GM21423 (cell line): ENCODE data around the gene RNASEH2B.
A peak's percentile ranks its signal among the peaks of the same experiment; 100 is the strongest.

Source experiments
- ATAC-seq: cut with Tn5 transposase; IDR thresholded peaks from one replicate; pipeline ENCODE4 v1.9.1; 2021; ENCODE audit warnings: mild to moderate bottlenecking, moderate library complexity; ENCODE audit not compliant: unreplicated experiment

RNASEH2B gene

DNA sequence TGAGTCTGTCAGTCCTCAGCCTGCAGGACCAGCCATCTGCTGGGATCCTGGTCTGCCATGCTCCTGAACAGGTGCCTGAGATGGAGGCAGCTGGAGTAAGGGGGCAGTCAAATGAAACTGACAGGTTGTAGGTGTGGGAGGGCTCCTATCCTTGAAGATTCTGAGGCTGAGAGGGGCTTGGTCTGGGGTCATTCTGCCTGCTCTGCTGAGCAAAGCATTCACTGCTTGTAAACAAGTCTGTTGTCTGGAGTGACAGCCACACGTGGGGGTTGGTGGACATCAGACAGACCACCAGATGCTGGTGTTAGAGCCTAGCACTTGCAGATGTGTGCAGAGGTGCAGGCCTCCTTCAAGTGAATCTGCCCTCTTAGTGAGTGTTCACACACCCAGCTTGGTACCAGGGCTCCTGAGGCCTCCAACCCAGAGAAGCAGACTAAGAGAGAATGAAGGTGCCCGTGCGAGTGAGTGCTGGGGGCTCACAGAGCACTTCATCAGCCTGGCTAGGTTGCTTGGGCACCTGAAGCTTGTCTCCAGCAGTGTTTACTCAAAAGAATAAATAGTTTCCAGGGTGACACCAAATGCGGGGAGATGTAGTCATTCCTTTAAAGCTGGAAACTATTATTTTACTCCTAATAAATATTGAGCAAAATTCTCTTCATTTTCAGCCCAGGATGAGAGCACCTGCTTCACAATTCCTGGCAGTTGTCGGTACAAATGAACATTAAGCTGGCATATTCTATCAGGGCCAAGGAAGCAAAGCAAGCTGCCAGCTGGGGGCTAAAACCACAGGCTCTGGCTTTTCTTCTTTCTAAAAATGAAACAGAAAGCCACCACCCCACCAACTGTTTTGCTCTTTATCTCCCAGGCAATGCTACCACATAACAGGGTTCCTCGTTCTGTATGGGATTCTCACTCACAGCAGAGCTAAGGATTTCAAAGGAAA, 82.3 kb downstream of the RNASEH2B start:
- peak; percentile 81 for ATAC-seq

DNA sequence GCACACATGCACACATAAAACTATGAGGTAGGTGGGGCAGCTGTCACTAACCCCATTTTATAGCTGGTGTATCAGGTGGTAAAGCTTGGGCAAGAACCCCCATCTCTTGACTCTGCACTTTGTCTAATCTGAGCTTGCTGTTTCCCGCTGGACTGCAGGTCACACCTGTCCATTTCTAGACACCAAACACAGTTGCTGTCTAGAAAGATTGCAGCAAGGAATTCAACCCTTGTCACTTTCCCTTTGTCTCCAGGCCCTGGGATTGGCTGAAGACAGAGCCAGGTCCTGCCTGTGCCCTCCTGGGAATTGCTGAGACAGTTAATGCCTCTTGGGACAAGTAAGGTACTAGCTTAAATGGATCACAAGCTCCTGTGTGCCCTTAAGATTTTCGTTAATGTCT, 83.8 kb downstream of the RNASEH2B start:
- no peak for ATAC-seq

DNA sequence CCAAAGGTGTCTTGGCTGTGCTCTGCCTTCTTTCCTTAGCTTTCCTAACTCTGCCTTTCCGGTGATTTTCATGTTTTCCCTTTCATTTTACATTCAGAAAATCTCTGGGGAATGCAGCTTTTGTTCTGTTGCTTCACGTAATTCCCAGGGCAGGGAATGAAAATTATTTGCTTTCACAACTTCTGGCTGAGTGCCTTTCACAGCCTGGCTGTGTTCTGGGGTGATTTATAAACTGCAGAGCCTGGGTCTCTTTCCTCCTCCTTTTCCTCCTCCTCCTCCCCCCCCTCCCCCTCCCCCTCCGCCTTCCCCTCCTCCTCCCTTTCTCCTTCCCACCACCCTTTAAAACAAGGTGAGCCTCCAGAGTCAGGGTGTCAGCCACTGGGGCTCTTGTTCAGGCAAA, 84.3 kb downstream of the RNASEH2B start:
- ATAC-seq = no peak

DNA sequence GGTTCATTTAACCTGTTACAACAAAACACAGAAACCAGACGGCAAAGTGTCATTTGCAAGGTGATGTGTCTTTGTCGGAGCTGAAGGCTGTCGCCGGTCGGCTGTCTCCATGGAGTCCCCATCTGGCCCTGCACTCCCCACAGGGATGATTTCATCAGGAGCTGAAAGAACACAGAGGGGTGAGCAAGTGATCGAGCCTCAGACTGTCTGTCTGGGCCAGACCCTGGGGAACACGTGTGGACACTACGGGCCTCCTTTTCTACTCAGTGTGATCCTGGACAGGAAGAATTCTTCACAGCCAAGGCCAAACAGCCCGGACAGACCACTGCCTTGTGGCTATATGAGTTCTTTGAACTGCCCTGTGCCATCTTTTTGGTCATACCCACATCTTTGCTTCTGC, 85.1 kb downstream of the RNASEH2B start:
- no peak for ATAC-seq

DNA sequence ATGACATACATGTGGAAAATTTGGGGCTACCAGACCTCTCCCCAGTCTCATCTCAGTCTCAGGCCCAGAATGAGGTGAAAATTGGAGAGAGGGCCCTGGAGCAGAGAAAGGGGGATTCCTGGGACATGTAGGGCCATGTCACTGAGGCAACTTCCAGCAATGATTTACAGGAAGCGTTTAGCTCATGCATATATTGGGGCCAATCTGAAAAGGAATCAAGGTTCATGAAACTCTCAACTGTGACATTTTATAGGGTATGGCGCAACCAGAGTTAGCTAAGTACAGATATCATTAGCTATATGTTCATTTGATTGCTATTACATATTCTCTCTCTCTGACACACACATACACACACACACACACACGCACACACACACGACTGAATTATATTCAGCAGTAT, 86.3 kb downstream of the RNASEH2B start:
- no peak for ATAC-seq

DNA sequence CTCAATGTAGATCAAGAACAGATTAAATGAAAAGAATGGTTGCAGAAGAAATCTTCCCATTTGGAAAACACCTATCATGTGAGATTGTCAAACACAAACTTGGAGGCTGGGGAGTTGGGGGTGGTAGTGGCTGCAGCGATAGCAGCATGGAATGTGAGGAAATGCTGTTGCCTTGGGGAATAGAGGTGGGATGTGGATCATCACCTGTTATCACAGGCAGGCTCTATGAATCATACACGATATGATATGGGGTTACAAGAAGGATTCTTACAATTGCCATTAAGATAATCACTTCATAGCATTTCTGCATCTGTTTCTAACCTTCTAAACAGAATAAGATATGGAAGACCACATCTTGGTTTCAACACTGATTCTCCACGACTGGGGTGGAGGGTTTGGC, 88.7 kb downstream of the RNASEH2B start:
- no peak for ATAC-seq

DNA sequence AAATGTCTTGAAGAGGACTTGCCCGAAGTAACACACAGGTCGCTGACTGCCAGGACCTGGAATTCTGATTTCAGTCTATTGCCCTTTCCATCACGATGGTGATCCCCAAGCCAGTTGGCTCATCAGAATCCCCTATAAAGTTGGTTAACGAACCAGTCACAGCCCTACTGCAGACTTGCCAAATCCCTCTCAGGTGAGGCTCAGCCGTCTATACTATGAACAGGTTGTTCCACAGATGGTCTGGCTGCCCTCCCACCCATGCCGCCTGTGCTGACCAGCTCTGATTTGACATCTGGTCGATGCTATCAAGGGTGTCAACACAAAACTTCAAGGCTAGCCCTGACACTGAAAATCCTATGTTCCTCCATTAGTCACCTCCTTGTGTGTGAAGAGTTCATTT, 90.0 kb downstream of the RNASEH2B start:
- no peak for ATAC-seq

DNA sequence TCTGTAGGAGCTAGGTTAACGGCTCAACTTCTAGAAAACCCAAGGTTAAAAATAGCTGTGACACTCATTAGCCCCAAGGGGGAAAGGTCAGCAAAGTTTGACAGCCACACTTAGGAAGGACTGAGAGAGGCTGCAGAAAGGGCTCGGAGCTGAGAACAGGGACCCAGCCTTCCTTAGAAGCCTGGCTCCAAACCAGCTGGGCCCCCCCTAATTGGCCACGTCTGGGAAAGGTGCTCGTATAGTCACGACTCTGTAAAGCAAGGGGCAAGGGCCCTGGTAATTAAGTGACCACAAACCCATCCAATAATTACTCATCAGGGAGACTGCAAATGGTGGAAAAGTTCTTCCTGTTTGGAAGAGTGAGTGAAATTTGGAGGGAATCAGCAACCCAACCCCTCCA, 90.5 kb downstream of the RNASEH2B start:
- ATAC-seq = no peak

DNA sequence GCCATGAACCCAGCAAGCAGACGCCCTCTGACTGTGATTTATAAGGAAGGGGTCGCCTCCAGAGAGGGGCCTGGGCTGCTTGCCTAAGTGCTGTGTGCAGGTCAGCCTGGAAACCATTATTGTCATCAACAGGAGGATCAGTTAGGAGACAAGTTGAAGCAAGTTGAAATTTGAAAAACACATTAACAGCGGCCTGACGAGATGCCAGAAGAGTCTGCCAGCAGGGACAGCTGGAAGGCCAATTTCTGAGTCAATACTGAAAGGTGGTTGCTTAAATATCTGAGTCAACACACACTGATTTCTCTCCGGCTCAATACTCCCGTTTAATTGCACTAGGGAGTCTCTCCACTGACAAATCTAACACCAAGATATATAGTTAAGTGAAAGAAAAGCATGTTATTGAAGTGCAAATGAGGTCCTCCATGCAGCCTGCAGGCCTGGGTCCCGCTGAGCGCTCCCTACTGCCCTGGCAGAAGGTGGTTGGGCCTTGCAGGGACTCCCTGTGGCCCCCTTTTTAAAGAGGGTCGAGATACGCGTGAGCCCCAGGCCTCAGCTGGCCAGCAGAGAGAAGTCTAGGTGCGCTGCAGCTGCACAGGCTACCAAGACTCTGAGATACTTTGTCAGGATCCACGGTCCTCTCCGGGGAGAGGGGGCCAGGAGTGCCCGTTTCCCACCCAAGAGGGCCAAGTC, 91.1 kb downstream of the RNASEH2B start:
- ATAC-seq = no peak

DNA sequence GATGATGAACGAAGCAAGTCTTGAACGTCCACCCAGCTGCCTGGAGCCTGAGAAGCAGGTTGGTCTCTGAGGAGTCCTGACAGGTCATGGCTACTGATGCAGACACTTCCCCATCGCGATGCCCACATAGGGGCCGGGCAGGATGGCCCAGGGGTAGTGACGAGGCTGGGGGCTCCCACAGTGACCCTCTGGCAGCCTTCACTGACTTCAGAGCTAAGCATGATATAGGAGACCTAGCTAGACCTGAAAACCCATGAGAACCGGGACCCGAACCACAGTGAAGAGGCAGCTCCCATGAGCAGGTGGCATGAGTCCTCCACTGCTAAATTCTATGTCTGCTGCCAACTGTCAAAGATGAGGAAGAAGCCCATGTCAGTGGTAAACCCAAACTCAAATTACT, 91.7 kb downstream of the RNASEH2B start:
- no peak for ATAC-seq

DNA sequence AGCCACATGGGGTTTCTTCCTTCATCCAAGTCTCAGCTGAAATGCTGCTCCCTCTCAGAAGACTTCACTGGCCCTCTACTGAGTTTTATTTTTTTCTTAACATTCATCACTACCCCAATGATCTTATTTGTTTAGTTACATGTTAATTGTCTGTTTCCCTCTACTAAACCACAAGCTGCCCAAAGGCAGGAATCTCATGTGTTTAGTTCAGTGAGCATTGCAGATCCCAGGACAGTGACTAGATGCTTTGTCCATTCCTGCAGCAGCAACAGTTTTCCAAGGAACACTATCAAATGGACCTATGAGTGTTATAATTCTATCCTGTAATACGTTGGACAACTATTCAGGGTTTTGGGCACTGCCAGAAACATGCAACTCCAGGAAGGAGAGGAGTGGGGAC, 93.1 kb downstream of the RNASEH2B start:
- ATAC-seq = no peak

DNA sequence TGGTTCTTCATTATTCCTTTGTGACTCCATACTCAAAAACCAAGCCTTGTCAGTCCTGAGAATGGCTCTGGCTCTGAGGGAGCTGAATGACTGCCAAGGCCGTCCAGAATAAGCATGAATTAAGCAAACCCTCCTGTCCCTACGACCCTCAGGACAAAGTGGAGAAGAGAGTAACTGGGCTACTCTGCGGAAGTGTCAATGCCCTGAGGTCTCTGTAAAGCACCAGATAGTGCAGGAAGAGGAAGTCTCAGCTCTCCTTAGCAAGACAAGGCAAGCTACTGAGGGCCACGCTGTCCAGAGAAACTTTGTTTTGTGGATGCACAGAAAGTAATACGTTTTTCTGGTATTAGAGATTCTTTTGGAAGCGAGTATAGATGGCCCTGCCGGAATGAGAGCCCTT, 94.1 kb downstream of the RNASEH2B start:
- ATAC-seq = no peak

DNA sequence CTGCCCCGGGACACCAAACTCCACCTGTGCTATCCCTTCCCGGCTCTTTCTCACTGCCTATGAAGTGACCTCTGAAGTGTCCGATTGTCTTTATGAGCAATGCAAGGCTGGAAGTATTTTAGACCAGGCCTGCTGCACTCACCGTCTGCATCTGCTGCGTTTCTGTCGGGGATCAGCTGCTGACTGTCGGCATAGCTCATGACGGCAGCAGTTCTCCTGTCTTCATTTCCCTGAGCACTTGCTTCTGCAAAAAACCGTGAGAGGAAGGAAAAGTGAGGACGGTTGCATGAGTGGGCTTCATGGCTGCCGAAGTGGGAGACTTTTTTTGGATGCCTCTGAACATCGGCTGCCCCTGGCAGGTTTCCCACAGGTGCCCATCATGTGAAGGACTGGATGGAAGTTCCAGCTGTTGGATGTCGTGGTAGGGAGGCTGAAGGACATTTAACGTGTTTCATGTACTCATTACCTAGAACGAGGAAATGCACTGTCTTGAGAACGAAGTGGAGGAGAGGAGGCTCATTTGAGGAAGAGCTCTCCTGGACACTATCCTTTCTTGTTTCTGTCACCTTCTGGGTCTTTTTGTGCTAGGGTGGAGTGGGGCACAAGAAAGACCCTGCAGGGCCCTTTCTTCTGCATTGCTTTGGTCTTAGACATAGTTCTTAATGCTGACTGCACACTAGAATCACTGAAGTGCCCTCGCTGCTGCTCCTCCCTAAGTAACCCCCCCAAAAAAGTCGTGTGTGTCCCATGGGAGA, 94.7 kb downstream of the RNASEH2B start:
- no peak for ATAC-seq

DNA sequence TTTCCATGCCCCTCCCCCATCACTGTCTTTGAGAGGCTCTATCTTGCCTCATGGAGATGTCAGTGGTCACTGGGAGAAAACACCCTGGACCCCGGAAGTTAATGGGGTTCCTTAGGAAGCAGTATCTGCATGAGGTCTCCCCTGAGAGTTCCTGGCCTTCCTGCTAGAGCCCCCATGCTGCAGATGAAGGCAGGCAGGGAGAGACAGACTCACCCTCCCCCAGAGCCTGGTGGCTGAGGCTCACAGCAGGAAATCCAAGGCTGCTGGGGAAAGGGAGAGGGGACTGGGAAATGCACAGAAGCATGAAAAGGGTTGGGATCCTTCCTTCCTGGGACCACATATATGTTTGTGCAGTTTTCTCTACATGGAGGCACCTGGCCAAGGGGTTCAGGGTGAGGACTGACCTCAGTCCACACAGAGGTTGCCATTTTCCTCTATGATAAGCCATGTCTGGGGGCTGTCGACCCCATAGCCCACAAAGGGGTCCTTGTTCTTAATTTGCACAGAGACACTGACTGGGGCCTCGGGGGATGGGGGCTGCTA, 95.4 kb downstream of the RNASEH2B start:
- ATAC-seq = no peak

DNA sequence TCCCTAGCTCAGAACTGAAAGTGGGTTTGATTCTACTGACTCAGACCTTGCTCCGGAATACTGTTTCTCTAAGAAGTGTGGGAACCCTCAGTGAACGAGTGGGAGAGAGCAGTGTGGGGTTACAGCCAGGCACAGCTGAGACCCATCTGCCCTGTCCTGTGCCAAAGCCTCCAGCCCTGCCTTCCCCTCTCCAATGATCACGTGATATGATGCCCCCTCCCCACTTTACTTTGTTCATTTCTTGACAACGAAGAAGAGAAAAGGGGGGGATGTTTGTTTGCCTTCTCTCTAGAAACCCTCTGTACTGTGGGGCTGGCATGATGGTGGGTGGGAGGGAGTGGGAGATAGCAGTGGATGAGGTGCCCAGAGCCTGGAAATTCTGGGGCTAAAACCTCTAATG, 96.0 kb downstream of the RNASEH2B start:
- ATAC-seq = no peak
